ENCODE data around the gene MBD5.

MBD5 gene

DNA sequence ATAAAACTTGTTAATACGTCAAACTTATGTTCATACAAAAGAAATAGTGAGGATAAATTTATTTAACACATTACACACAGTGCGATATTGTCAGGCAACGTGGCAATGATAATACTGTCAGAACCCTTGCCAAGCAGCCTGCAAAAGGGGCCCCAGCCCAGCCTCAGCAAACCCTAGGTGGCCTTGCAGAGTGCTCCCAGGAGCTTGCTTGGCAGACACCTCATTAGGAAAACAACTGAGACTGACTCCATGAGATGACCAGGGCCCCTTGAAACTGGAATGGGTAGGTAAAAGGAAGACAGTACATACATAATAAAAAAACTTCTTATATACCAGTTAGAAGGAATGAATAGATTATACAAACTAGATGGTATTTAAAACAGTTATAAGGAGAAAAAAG, 487.1 kb downstream of the MBD5 start:
- TF ChIP-seq, protein P1, sequence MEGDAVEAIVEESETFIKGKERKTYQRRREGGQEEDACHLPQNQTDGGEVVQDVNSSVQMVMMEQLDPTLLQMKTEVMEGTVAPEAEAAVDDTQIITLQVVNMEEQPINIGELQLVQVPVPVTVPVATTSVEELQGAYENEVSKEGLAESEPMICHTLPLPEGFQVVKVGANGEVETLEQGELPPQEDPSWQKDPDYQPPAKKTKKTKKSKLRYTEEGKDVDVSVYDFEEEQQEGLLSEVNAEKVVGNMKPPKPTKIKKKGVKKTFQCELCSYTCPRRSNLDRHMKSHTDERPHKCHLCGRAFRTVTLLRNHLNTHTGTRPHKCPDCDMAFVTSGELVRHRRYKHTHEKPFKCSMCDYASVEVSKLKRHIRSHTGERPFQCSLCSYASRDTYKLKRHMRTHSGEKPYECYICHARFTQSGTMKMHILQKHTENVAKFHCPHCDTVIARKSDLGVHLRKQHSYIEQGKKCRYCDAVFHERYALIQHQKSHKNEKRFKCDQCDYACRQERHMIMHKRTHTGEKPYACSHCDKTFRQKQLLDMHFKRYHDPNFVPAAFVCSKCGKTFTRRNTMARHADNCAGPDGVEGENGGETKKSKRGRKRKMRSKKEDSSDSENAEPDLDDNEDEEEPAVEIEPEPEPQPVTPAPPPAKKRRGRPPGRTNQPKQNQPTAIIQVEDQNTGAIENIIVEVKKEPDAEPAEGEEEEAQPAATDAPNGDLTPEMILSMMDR (IDR thresholded peaks at IDR 0.05), result no peak
- H3K4me1 ChIP-seq, result peaks cover 0 to 16% (median 0%) of the 10 kb centered on the region in 4 donors
- H3K4me3 ChIP-seq, result no peak overlapping the region
- H3K9me3 ChIP-seq, result no peaks in the 10 kb centered on the region
- intact Hi-C loops (cut with DNase I; ENCODE audit: low total_unique reads), result loop anchor here (5.0 kb wide), 1 partner anchor 571 kb away; no protein-coding TSS in a partner anchor
- no peak overlapping the region for H3K27ac ChIP-seq
- H3K36me3 ChIP-seq, result no peaks in the 10 kb centered on the region
- H3K27me3 ChIP-seq, result no peaks in the 10 kb centered on the region
- DNase-seq, result no peak

DNA sequence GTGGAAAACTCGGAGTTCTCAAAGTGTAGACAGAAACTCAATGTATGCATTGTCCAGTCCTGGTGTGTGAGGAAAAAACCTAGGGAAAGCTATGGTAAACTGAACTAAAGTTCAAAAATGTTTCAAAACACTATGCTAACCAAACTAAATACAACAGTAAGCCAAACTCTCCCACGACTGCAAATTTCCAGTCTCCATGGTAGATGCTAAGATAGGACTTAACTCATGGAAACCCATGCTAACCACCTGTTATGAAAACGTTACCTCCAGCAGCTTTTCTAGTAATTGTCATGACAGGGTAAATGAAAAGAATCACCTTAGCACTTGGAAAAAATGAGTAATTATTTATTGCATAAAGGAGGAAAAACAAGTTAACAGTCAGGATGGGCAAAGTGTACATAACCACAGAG, 488.0 kb downstream of the MBD5 start:
- Histone ChIP-seq H3K4me3 (peak overlapping the region; percentile 42 to 47), H3K9me3 (no peaks in the 10 kb centered on the region), H3K4me1 (peaks cover 0 to 10% (median 0%) of the 10 kb centered on the region in 4 donors), H3K27me3 (no peaks in the 10 kb centered on the region), H3K27ac (peak overlapping the region in 1 of 2 donors; percentile 48), H3K36me3 (no peaks in the 10 kb centered on the region)
- TF ChIP-seq, protein P1 (IDR thresholded peaks at IDR 0.05), result no peak
- DNase-seq, result no peak
- intact Hi-C loops (cut with DNase I; ENCODE audit: low total_unique reads), result loop anchor here (5.0 kb wide), 1 partner anchor 572 kb away; no protein-coding TSS in a partner anchor

DNA sequence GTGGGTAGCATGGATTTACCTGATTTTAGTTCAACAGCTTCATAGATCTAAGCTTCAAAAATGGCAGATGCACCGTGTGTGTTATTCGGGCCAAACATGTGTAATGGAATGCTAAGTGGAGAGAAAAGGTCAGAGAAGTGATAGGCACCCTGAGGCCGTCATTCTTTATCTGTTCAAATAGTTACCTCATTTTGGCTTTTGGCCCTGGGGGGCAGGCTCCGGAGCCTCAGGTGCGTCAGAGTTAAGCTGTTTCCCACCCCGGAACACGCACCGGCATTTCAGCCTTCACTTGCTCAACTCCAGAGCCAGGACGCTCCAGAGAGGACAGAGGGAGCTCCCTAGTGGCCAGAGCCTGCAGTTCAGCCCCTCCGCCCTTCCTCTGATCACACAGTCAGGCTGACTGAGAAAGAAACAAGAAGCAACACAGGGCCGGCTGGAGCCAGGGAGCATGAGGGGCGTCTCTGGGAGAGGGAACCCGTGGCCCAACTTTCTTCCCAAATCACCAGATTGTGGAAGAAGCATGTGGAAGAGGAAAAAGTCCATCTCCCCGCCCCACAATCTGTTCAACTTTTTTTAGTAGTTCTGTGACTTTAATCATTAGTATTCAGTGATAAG, 488.5 kb downstream of the MBD5 start:
- TF ChIP-seq, protein P1 (IDR thresholded peaks at IDR 0.05), result peak; percentile 92 to 93
- intact Hi-C loops (cut with DNase I; ENCODE audit: low total_unique reads), result loop anchor here (5.0 kb wide), 1 partner anchor 572 kb away; no protein-coding TSS in a partner anchor
- Histone ChIP-seq H3K9me3 (no peaks in the 10 kb centered on the region), H3K36me3 (no peaks in the 10 kb centered on the region), H3K27ac (peak overlapping the region in 1 of 2 donors; percentile 48), H3K4me1 (peaks cover 0 to 10% (median 0%) of the 10 kb centered on the region in 4 donors), H3K27me3 (no peaks in the 10 kb centered on the region), H3K4me3 (peak overlapping the region; percentile 42 to 47)
- DNase-seq, result peak; percentile 81 to 92

DNA sequence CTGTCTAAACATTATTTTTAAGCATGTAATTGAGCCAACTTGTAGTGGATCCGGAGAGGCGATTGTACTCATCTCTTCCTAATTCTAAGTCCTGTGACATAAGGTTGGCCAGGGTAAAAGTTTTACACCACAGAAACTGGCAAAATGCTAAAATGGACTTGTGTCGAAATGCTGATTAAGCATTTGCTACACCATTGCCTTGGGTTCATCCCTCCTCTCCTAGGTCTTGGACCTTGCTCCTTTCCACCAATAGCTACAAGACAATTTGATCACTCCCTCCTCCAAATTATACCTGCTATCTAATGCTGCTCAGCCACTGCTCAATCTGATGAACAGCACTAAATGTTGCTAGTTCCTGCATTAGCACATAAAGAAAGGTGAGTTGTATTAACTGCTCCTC, 491.0 kb downstream of the MBD5 start:
- intact Hi-C loops (cut with DNase I; ENCODE audit: low total_unique reads), result loop anchor here (10.0 kb wide), 1 partner anchor 527 kb away; no protein-coding TSS in a partner anchor

DNA sequence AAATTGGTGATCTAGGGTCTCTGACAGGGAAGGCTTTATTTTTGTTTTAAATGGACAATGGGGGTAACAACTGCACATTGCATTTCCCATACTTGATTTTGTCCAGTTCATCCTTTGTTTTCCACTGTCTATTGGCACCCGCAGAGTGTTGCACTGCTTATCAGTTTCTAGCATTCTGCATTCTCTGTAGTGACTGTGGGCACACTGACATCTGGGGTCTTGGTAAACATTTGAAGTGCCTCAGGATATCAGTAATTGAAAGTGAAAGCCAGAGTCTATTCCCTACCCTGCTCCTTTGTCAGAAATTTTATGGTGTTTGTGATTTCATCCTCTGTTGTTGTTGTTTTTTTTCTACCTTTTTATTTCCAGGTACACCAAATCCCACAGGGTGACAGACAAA, 491.6 kb downstream of the MBD5 start:
- DNase-seq, result no peak
- no peaks in the 10 kb centered on the region for H3K27me3 ChIP-seq
- H3K36me3 ChIP-seq, result no peaks in the 10 kb centered on the region
- no peaks in the 10 kb centered on the region for H3K9me3 ChIP-seq
- H3K4me3 ChIP-seq, result no peak overlapping the region
- H3K27ac ChIP-seq, result no peak overlapping the region
- H3K4me1 ChIP-seq, result peaks cover 0 to 28% (median 3%) of the 10 kb centered on the region in 4 donors
- intact Hi-C loops (cut with DNase I; ENCODE audit: low total_unique reads), result loop anchor here (10.0 kb wide), 1 partner anchor 528 kb away; no protein-coding TSS in a partner anchor
- TF ChIP-seq, protein P1 (IDR thresholded peaks at IDR 0.05), result no peak

More for the DNA sequence above, 491.0 kb downstream of the MBD5 start:
- H3K36me3 ChIP-seq, result no peaks in the 10 kb centered on the region
- no peaks in the 10 kb centered on the region for H3K9me3 ChIP-seq
- H3K4me1 ChIP-seq, result peaks cover 0 to 28% (median 3%) of the 10 kb centered on the region in 4 donors
- no peak overlapping the region for H3K27ac ChIP-seq
- no peak for DNase-seq
- H3K27me3 ChIP-seq, result no peaks in the 10 kb centered on the region
- no peak overlapping the region for H3K4me3 ChIP-seq
- TF ChIP-seq, protein P1 (IDR thresholded peaks at IDR 0.05), result no peak

Data from tibial artery (tissue), 4 donors.